Measurements from ENCODE around the gene B9D1. TPM values are rescaled to one million over a fixed set of nuclear protein-coding genes. Genes with fewer than 3 reads are reported as not detected.
A peak's percentile ranks its signal among the peaks of the same experiment; 100 is the strongest.

Gene B9D1
- total and polyA plus RNA-seq, 2 experiments from 2014 or later: 29.6 to 30.8 TPM

GRCh38 chr17:19337712-19338023 is 24.9 kb downstream of the B9D1 start:
- Histone ChIP-seq H3K36me3 (replicated peaks; ENCODE audit: insufficient read depth, low read depth) (no peaks in the 10 kb centered on the region), H3K4me1 (ENCODE audit: insufficient read depth) (peaks cover 30% of the 10 kb centered on the region), H3K79me2 (no peaks in the 10 kb centered on the region), H2AFZ (no peak overlapping the region), H3K4me3 (no peak overlapping the region), H3K27me3 (no peaks in the 10 kb centered on the region), H3K9me2 (replicated peaks; ENCODE audit: insufficient read depth) (no peaks in the 10 kb centered on the region), H3K27ac (peak overlapping the region; percentile 85), H3K4me2 (peak overlapping the region; percentile 19), H3K9me3 (ENCODE audit: low read depth) (no peaks in the 10 kb centered on the region), H4K20me1 (ENCODE audit: insufficient read depth, poor library complexity, severe bottlenecking) (no peaks in the 10 kb centered on the region)
- no peak for TF ChIP-seq EZH2phosphoT487 (IDR thresholded peaks at IDR 0.05; ENCODE audit: low read depth, severe bottlenecking, unreplicated experiment)
- TF ChIP-seq CTCF (IDR thresholded peaks at IDR 0.05; ENCODE audit: poor library complexity): no peak
- no peak for TF ChIP-seq EZH2 (IDR thresholded peaks at IDR 0.05; ENCODE audit: borderline replicate concordance)
- WGBS (ENCODE audit: low lambda C conversion rate, missing lambda C conversion rate): 77% methylated on average over 2 of the region's 2 CpGs
- DNase-seq (ENCODE audit: low spot score): peak; percentile 42

- Histone ChIP-seq H3K27ac (peak overlapping the region; percentile 85), H3K36me3 (replicated peaks; ENCODE audit: insufficient read depth, low read depth) (no peaks in the 10 kb centered on the region), H4K20me1 (ENCODE audit: insufficient read depth, poor library complexity, severe bottlenecking) (no peaks in the 10 kb centered on the region), H3K79me2 (no peaks in the 10 kb centered on the region), H3K4me3 (no peak overlapping the region), H3K9me2 (replicated peaks; ENCODE audit: insufficient read depth) (no peaks in the 10 kb centered on the region), H3K27me3 (no peaks in the 10 kb centered on the region), H3K4me2 (no peak overlapping the region), H2AFZ (no peak overlapping the region), H3K4me1 (ENCODE audit: insufficient read depth) (peaks cover 24% of the 10 kb centered on the region), H3K9me3 (ENCODE audit: low read depth) (no peaks in the 10 kb centered on the region)
- 66% methylated on average over 21 of the region's 21 CpGs for WGBS (ENCODE audit: low lambda C conversion rate, missing lambda C conversion rate)
- TF ChIP-seq CTCF (IDR thresholded peaks at IDR 0.05; ENCODE audit: poor library complexity) (no peak), EZH2phosphoT487 (IDR thresholded peaks at IDR 0.05; ENCODE audit: low read depth, severe bottlenecking, unreplicated experiment) (no peak), EZH2 (IDR thresholded peaks at IDR 0.05; ENCODE audit: borderline replicate concordance) (no peak)
- peak; percentile 23 for DNase-seq (ENCODE audit: low spot score)
Measured at GRCh38 chr17:19336938-19337711, 25.4 kb downstream of the B9D1 start.

GRCh38 chr17:19335951-19336631 is 26.4 kb downstream of the B9D1 start:
- 91% methylated on average over 17 of the region's 18 CpGs for WGBS (ENCODE audit: low lambda C conversion rate, missing lambda C conversion rate)
- H3K9me2 ChIP-seq (replicated peaks; ENCODE audit: insufficient read depth): no peaks in the 10 kb centered on the region
- H3K9me3 ChIP-seq (ENCODE audit: low read depth): no peaks in the 10 kb centered on the region
- no peak overlapping the region for H3K4me3 ChIP-seq
- H3K27ac ChIP-seq: no peak overlapping the region
- H3K4me2 ChIP-seq: no peak overlapping the region
- no peaks in the 10 kb centered on the region for H3K79me2 ChIP-seq
- no peaks in the 10 kb centered on the region for H4K20me1 ChIP-seq (ENCODE audit: insufficient read depth, poor library complexity, severe bottlenecking)
- peaks cover 14% of the 10 kb centered on the region for H3K4me1 ChIP-seq (ENCODE audit: insufficient read depth)
- H2AFZ ChIP-seq: no peak overlapping the region
- peak; percentile 3 for DNase-seq (ENCODE audit: low spot score)
- H3K27me3 ChIP-seq: no peaks in the 10 kb centered on the region
- no peaks in the 10 kb centered on the region for H3K36me3 ChIP-seq (replicated peaks; ENCODE audit: insufficient read depth, low read depth)
- TF ChIP-seq EZH2phosphoT487 (IDR thresholded peaks at IDR 0.05; ENCODE audit: low read depth, severe bottlenecking, unreplicated experiment) (no peak), CTCF (IDR thresholded peaks at IDR 0.05; ENCODE audit: poor library complexity) (no peak), EZH2 (IDR thresholded peaks at IDR 0.05; ENCODE audit: borderline replicate concordance) (no peak)
